ENCODE measurements around the gene DAAM1.

- TF ChIP-seq, protein P1, sequence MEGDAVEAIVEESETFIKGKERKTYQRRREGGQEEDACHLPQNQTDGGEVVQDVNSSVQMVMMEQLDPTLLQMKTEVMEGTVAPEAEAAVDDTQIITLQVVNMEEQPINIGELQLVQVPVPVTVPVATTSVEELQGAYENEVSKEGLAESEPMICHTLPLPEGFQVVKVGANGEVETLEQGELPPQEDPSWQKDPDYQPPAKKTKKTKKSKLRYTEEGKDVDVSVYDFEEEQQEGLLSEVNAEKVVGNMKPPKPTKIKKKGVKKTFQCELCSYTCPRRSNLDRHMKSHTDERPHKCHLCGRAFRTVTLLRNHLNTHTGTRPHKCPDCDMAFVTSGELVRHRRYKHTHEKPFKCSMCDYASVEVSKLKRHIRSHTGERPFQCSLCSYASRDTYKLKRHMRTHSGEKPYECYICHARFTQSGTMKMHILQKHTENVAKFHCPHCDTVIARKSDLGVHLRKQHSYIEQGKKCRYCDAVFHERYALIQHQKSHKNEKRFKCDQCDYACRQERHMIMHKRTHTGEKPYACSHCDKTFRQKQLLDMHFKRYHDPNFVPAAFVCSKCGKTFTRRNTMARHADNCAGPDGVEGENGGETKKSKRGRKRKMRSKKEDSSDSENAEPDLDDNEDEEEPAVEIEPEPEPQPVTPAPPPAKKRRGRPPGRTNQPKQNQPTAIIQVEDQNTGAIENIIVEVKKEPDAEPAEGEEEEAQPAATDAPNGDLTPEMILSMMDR (conservative IDR thresholded peaks at IDR 0.05; ENCODE audit: low read length): no peak
- no peak for TF ChIP-seq EZH2phosphoT487 (IDR thresholded peaks at IDR 0.05; ENCODE audit: borderline replicate concordance, low read depth, low read length)
These were observed 49.1 kb upstream of the DAAM1 start for GRCh38 chr14:59139324-59139723.

All from OCI-LY7 (cell line).